Suprapubic skin (tissue), 4 donors: ENCODE results near the gene SLC16A12. TPM values are rescaled to one million over a fixed set of nuclear protein-coding genes. Genes with fewer than 3 reads are reported as not detected.

Source experiments
- DNase-seq, 2 donors: peaks; one replicate each; pipeline ENCODE4 v3.0.0-alpha.2; 2019; ENCODE audit warnings: low spot score in 2 of 2
- H3K27ac ChIP-seq: fragments of 200-600 bp; sonication (generic); one replicate; pipeline ENCODE4 v1.5.1; 2019
- H3K27me3 ChIP-seq: fragments of 200-600 bp; sonication (generic); one replicate; pipeline ENCODE4 v1.5.1; 2019
- H3K36me3 ChIP-seq: fragments of 200-600 bp; sonication (generic); one replicate; pipeline ENCODE4 v1.5.1; 2019
- H3K4me1 ChIP-seq: fragments of 200-600 bp; sonication (generic); one replicate; pipeline ENCODE4 v1.5.1; 2019
- H3K4me3 ChIP-seq: fragments of 200-600 bp; sonication (generic); one replicate; pipeline ENCODE4 v1.5.1; 2019; ENCODE audit warnings: mild to moderate bottlenecking
- H3K9me3 ChIP-seq: fragments of 200-600 bp; sonication (generic); one replicate; pipeline ENCODE4 v1.5.1; 2019
- CTCF ChIP-seq, 2 donors: fragments of 200-600 bp in 1 of 2; fragments of 450-650 bp in 1 of 2; sonication (generic) in 1 of 2; IDR thresholded peaks; one replicate each; pipeline ENCODE4 v1.5.1; 2016 to 2019; ENCODE audit warnings: antibody characterized with exemption in 2 of 2, mild to moderate bottlenecking in 1 of 2, moderate library complexity in 1 of 2
- EP300 ChIP-seq: sonication (generic); formaldehyde crosslinking; IDR thresholded peaks from one replicate; pipeline ENCODE4 v1.6.1; 2017; ENCODE audit warnings: antibody characterized with exemption
- POLR2A ChIP-seq, 2 donors: fragments of 450-650 bp; IDR thresholded peaks; one replicate each; pipeline ENCODE4 v1.6.1; 2017; ENCODE audit warnings: antibody characterized with exemption in 2 of 2, mild to moderate bottlenecking in 2 of 2, moderate library complexity in 2 of 2
- POLR2AphosphoS5 ChIP-seq, 3 donors: sonication (generic); formaldehyde crosslinking; IDR thresholded peaks; one replicate each; pipeline ENCODE4 v1.6.1; 2017; ENCODE audit warnings: antibody characterized with exemption in 3 of 3
- WGBS: methylation state at CpG from one replicate; pipeline ENCODE4 v1.1.5; 2018; 5-methylcytosine and 5-hydroxymethylcytosine counted together
- total RNA-seq, 4 donors: library from RNA; depleted of rRNA; stranded (reverse); fragments of >200 nt; gene quantifications; one replicate each; pipeline ENCODE4 v1.1.0, GENCODE V29; 2016

Gene SLC16A12
- total RNA-seq: 1 to 10 TPM in 2 of 4 donors, under 1 TPM in 2; 0.60 to 1.4 (median 1.0) TPM

- peaks cover 77% of the 10 kb centered on the region for H3K27me3 ChIP-seq
- H3K4me3 ChIP-seq: peak within 1 kb of the TSS; percentile 51
- 1% methylated on average over 11 of the region's 87 CpGs for WGBS
- no peak for TF ChIP-seq EP300
- TF ChIP-seq CTCF (IDR thresholded peaks at IDR 0.05): peak in 1 of 2 donors; percentile 5
- no peaks in the 10 kb centered on the region for H3K9me3 ChIP-seq
- H3K27ac ChIP-seq: peak within 1 kb of the TSS; percentile 17
- peak in 1 of 2 donors; percentile 61 for DNase-seq
- H3K4me1 ChIP-seq: peaks cover 16% of the 10 kb centered on the region
- no peaks in the 10 kb centered on the region for H3K36me3 ChIP-seq
These were observed at the start of gene SLC16A12 for GRCh38 chr10:89535171-89536012. SLC16A12 (minus strand) TSS chr10:89535594; CDS start chr10:89462578, 73,016 bp downstream.

DNA sequence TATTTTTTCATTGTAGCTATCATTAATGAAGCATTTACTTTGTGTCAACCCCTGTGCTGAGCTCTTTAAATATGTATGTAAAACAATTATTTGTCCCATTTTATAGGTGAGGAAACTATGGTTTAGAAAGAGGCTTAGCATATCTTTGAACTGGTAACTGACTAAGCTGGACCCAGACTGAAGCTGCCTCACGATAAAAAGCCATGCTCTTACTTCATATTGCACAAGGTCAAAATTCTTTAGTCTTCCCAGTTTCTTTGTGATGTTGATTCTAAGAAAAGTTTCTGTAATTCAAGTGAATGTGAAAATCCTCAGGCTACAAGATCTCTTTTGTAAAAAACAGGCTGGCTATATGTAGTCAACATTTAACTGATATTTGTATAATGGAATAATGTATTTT lies 46.6 kb upstream of the SLC16A12 start:
- Histone ChIP-seq H3K36me3 (no peaks in the 10 kb centered on the region), H3K9me3 (no peaks in the 10 kb centered on the region), H3K27ac (no peak overlapping the region), H3K4me1 (no peaks in the 10 kb centered on the region), H3K4me3 (no peak overlapping the region), H3K27me3 (no peaks in the 10 kb centered on the region)
- 94% methylated on average over 1 of the region's 1 CpG for WGBS
- no peak for TF ChIP-seq POLR2AphosphoS5 (IDR thresholded peaks at IDR 0.05)
- TF ChIP-seq CTCF (IDR thresholded peaks at IDR 0.05): no peak
- TF ChIP-seq EP300: no peak
- no peak for TF ChIP-seq POLR2A (IDR thresholded peaks at IDR 0.05)
- no peak for DNase-seq

- Histone ChIP-seq H3K9me3 (no peaks in the 10 kb centered on the region), H3K27ac (no peak overlapping the region), H3K4me3 (no peak overlapping the region), H3K27me3 (no peaks in the 10 kb centered on the region), H3K4me1 (no peaks in the 10 kb centered on the region), H3K36me3 (no peaks in the 10 kb centered on the region)
- DNase-seq: no peak
- 92% methylated on average over 4 of the region's 4 CpGs for WGBS
- TF ChIP-seq POLR2AphosphoS5 (IDR thresholded peaks at IDR 0.05) (no peak), EP300 (no peak), POLR2A (IDR thresholded peaks at IDR 0.05) (no peak), CTCF (IDR thresholded peaks at IDR 0.05) (no peak)
These were observed 44.8 kb upstream of the SLC16A12 start for GRCh38 chr10:89580243-89580642.

DNA sequence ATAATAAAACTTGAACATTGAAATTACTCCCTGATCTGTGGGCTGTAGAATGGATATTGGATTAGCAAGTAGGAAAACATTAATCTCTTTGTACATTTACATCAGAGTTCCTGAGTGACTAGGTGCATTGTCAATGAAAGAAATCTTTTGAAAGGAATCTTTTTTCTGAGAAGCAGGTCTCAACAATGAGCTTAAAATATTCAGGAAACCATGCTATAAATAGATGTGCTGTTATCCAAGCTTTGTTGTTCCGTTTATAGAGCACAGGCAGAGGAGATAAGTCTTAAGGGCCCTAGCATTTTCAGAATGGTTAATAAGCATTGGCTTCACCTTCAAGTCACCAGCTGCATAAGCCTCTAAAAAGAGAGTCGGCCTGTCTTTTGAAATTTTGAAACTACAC lies 41.3 kb upstream of the SLC16A12 start:
- no peaks in the 10 kb centered on the region for H3K27me3 ChIP-seq

More for the DNA sequence above, 41.3 kb upstream of the SLC16A12 start:
- H3K9me3 ChIP-seq: no peaks in the 10 kb centered on the region
- 83% methylated on average over 2 of the region's 2 CpGs for WGBS
- H3K36me3 ChIP-seq: no peaks in the 10 kb centered on the region
- no peak for DNase-seq
- no peak overlapping the region for H3K4me3 ChIP-seq
- no peaks in the 10 kb centered on the region for H3K4me1 ChIP-seq
- H3K27ac ChIP-seq: no peak overlapping the region
- TF ChIP-seq EP300 (no peak), POLR2AphosphoS5 (IDR thresholded peaks at IDR 0.05) (no peak), POLR2A (IDR thresholded peaks at IDR 0.05) (no peak), CTCF (IDR thresholded peaks at IDR 0.05) (no peak)
